ENCODE results near the gene SLC41A3. TPM values are rescaled to one million over a fixed set of nuclear protein-coding genes. Genes with fewer than 3 reads are reported as not detected.

SLC41A3 gene
- total RNA-seq, 1 experiment from 2014 or later, result 35.5 TPM

- H2AFZ ChIP-seq (ENCODE audit: low read length), result no peak overlapping the region
- no peak overlapping the region for H2AK5ac ChIP-seq (ENCODE audit: insufficient read length, low read length)
- H3K4me1 Mint-ChIP-seq, result peaks cover 37 to 39% of the 10 kb centered on the region in 2 experiments
- H3K27ac Mint-ChIP-seq, result no peak overlapping the region
- H2BK20ac ChIP-seq (ENCODE audit: low read depth, low read length, poor library complexity, severe bottlenecking), result no peak overlapping the region
- H3K36me3 Mint-ChIP-seq (ENCODE audit: insufficient read depth in 1 of 3, low read depth in 3 of 3), result peaks cover 0 to 23% (median 23%) of the 10 kb centered on the region in 3 experiments; a peak in 6 of 7 replicates
- H4K5ac ChIP-seq (ENCODE audit: insufficient read length, low read depth, low read length), result no peak overlapping the region
- H3K27me3 ChIP-seq (ENCODE audit: insufficient read depth, low read length), result no peaks in the 10 kb centered on the region
- no peak overlapping the region for H3K9ac ChIP-seq (ENCODE audit: extremely low read depth, insufficient read length, low read length)
- H2BK5ac ChIP-seq (ENCODE audit: insufficient read length, low read length), result no peak overlapping the region
- peaks cover 5% of the 10 kb centered on the region; the same call in 1 of the 2 replicates for H3K4me1 ChIP-seq (ENCODE audit: insufficient read depth, low read length)
- no peaks in the 10 kb centered on the region for H3K23me2 ChIP-seq (ENCODE audit: insufficient read length, low read depth, low read length, poor library complexity, severe bottlenecking)
- no peaks in the 10 kb centered on the region for H3K9me3 ChIP-seq (ENCODE audit: control insufficient read depth, low read depth, low read length)
- no peak overlapping the region for H3K14ac ChIP-seq (ENCODE audit: insufficient read depth, low read length)
- TF ChIP-seq CTCF (conservative IDR thresholded peaks at IDR 0.05), result no peak
- no CpG with 5 or more reads among the region's 9 CpGs for WGBS (ENCODE audit: extremely low coverage, insufficient read length, low lambda C conversion rate)
- no peak overlapping the region for H3T11ph ChIP-seq (ENCODE audit: low read length)
- H3K27ac ChIP-seq (ENCODE audit: insufficient read length, low read depth, low read length), result no peak overlapping the region
- H4K20me1 ChIP-seq (ENCODE audit: control insufficient read depth, insufficient read depth, insufficient read length), result no peaks in the 10 kb centered on the region
- no peaks in the 10 kb centered on the region for H3K9me3 Mint-ChIP-seq
- H4K91ac ChIP-seq (ENCODE audit: insufficient read length, low read depth, low read length), result no peak overlapping the region
- H3K18ac ChIP-seq (ENCODE audit: insufficient read length, low read depth, low read length), result no peak overlapping the region
- no peaks in the 10 kb centered on the region for H3K79me1 ChIP-seq (ENCODE audit: insufficient read depth, low read depth, low read length, poor library complexity, severe bottlenecking)
- no peak overlapping the region for H2BK12ac ChIP-seq (ENCODE audit: insufficient read length, low read depth, low read length)
- H3K4ac ChIP-seq (ENCODE audit: low read depth, low read length), result no peak overlapping the region
- H3K79me2 ChIP-seq (ENCODE audit: insufficient read depth, low read length), result no peaks in the 10 kb centered on the region
- H3K56ac ChIP-seq (ENCODE audit: insufficient read length, low read depth, low read length), result no peak overlapping the region
- H2BK15ac ChIP-seq (ENCODE audit: low read depth, low read length), result no peak overlapping the region
- no peak overlapping the region for H3K4me2 ChIP-seq (ENCODE audit: insufficient read depth, insufficient read length, low read length)
- no peak overlapping the region for H3K23ac ChIP-seq (ENCODE audit: insufficient read length, low read depth, low read length)
- no peaks in the 10 kb centered on the region; the same call in 1 of the 2 replicates for H3K27me3 Mint-ChIP-seq (ENCODE audit: low read depth)
- H3K4me3 Mint-ChIP-seq, result no peak overlapping the region
- no peak overlapping the region for H2BK120ac ChIP-seq (ENCODE audit: low read depth, low read length, poor library complexity, severe bottlenecking)
- DNase-seq, result peak; percentile 17
- no peak overlapping the region for H4K8ac ChIP-seq (replicated peaks; ENCODE audit: insufficient read length, low read depth, low read length)
These were observed 66.6 kb downstream of the SLC41A3 start for GRCh38 chr3:126017362-126017761.
